Adrenal gland (tissue), 19 donors: ENCODE data around the gene BLNK. TPM values are rescaled to one million over a fixed set of nuclear protein-coding genes. Genes with fewer than 3 reads are reported as not detected.
A peak's percentile ranks its signal among the peaks of the same experiment; 100 is the strongest.

Experiments used
- DNase-seq, 7 donors: peaks; one replicate each; pipeline ENCODE4 v3.0.0-alpha.2; 2019 to 2020
- H3K27ac ChIP-seq, 5 donors: fragments of 200-600 bp; sonication (generic) in 4 of 5; 1 replicate in 3 of 5; 2 replicates in 2 of 5; pipeline versions ENCODE4 v1.5.1 to v1.8.0; 2016 to 2020; ENCODE audit warnings: mild to moderate bottlenecking in 1 of 5
- H3K27me3 ChIP-seq: fragments of 200-600 bp; 2 replicates; pipeline ENCODE4 v1.8.0; 2021
- H3K36me3 ChIP-seq, 2 donors: fragments of 200-600 bp; replicated peaks in 1 of 2; 1 replicate in 1 of 2; 2 replicates in 1 of 2; pipeline versions ENCODE4 v1.5.1 to v1.8.0; 2018 to 2022
- H3K4me1 ChIP-seq, 2 donors: fragments of 200-600 bp; replicated peaks in 1 of 2; 1 replicate in 1 of 2; 2 replicates in 1 of 2; pipeline versions ENCODE4 v1.5.1 to v1.8.0; 2018 to 2021
- H3K4me3 ChIP-seq, 4 donors: fragments of 200-600 bp; sonication (generic) in 3 of 4; one replicate each; pipeline ENCODE4 v1.5.1; 2016 to 2018
- H3K9me3 ChIP-seq, 3 donors: fragments of 200-600 bp; sonication (generic) in 1 of 3; replicated peaks in 1 of 3; 1 replicate in 2 of 3; 2 replicates in 1 of 3; pipeline versions ENCODE4 v1.5.1 to v1.8.0; 2016 to 2021
- POLR2A ChIP-seq, 2 donors: fragments of 450-650 bp; IDR thresholded peaks; one replicate each; pipeline ENCODE4 v1.6.1; 2017; ENCODE audit warnings: antibody characterized with exemption in 2 of 2, mild to moderate bottlenecking in 2 of 2, moderate library complexity in 1 of 2
- WGBS, 4 donors: extraction: QIAGEN DNeasy Blood & Tissue Kit in 2 of 4; methylation state at CpG; one replicate each; pipeline versions ENCODE4 v1.1.5 to v1.1.7; 2013 to 2017; 5-methylcytosine and 5-hydroxymethylcytosine counted together
- intact Hi-C, 2 donors: fragments of 100-400 bp; cut with DNase I; formaldehyde crosslinking; loops; one replicate each; pipeline versions ENCODE4 v1.14.1 to v1.15.0; 2022 to 2023
- long read RNA-seq, 10 donors: library from polyadenylated mRNA in 3 of 10; unstranded in 2 of 10; stranded (forward) in 1 of 10; transcript quantifications; one replicate each; pipeline ENCODE4 v2.0.0 and lab custom pipeline, GENCODE V29; 2021 to 2026
- polyA plus RNA-seq, 3 donors: library from polyadenylated mRNA; stranded (reverse); fragments of 200-250 nt in 2 of 3; fragments of 350-450 nt in 1 of 3; fragmentation: Illumina TruSeq in 1 of 3; extraction: RNeasy Lipid Tissue Mini Kit (QIAGEN cat#74804) in 1 of 3; gene quantifications; one replicate each; pipeline ENCODE4 v1.2.3, GENCODE V29; 2013 to 2014
- total RNA-seq, 9 donors: library from RNA; depleted of rRNA in 4 of 9; stranded (reverse); fragments of >200 nt in 4 of 9; fragments of 120-200 nt in 1 of 9; fragmentation: NEBNext Ultra II Directional in 1 of 9; extraction: Animal tissue kit (Norgen Biotek cat#: 25700) in 1 of 9; gene quantifications; one replicate each; pipeline versions ENCODE4 v1.1.0 to v1.2.4, GENCODE V29; 2013 to 2023
- TF ChIP-seq, protein P1 (sequence below), 6 experiments: fragments of 450-650 bp in 4 of 6; fragments of 200-600 bp in 2 of 6; sonication (generic) in 1 of 6; IDR thresholded peaks; 1 replicate in 5 of 6; 2 replicates in 1 of 6; pipeline versions ENCODE4 v1.5.1 to v1.8.0; 2016 to 2021; ENCODE audit warnings: antibody characterized with exemption in 6 of 6, mild to moderate bottlenecking in 2 of 6, moderate library complexity in 1 of 6
- donor health status: healthy with polysubstance abuse.
- donor health status: Bipolar disorder and iron deficiency.
- donor health status: DM: yes; HTN: yes; CAD: no.
- donor health status: DM: no; HTN: no; CAD: no.
- donor health status: DM: no; HTN: no; CAD: no.
- donor health status: DM: yes; HTN: yes; CAD: no.

BLNK gene
- total RNA-seq = 1 to 10 TPM in 8 of 9 donors, under 1 TPM in 1; 0.72 to 8.5 (median 4.0) TPM
- 1 to 10 TPM; 1.9 to 4.2 (median 2.6) TPM for polyA plus RNA-seq
- long read RNA-seq, donor 1, partial matches to known transcripts = 0 of 1 reads
- long read RNA-seq, donor 1, other reads (novel, unspliced or antisense) = 0 of 1 reads
- long read RNA-seq, donor 2 = 0 reads
- long read RNA-seq, donor 3, partial matches to known transcripts = 0 of 1 reads
- long read RNA-seq, donor 3, other reads (novel, unspliced or antisense) = 0 of 1 reads
- long read RNA-seq, donor 4, partial matches to known transcripts = 1 of 3 reads
- long read RNA-seq, donor 4, other reads (novel, unspliced or antisense) = 0 of 3 reads
- long read RNA-seq, donor 5, partial matches to known transcripts = 0 of 2 reads
- long read RNA-seq, donor 5, other reads (novel, unspliced or antisense) = 0 of 2 reads
- long read RNA-seq, donor 6, partial matches to known transcripts = 1 of 4 reads
- long read RNA-seq, donor 6, other reads (novel, unspliced or antisense) = 1 of 4 reads
- long read RNA-seq, donor 7 = 0 reads
- long read RNA-seq, donor 8, partial matches to known transcripts = 0 of 1 reads
- long read RNA-seq, donor 8, other reads (novel, unspliced or antisense) = 0 of 1 reads
- long read RNA-seq, donor 9 = 0 reads
- long read RNA-seq, donor 10 = 0 reads

GRCh38 chr10:96271016-96271815, at the start of gene BLNK:
TSS of gene BLNK (minus strand) at chr10:96271569. CDS start at chr10:96271398, 171 bp downstream.
- Histone ChIP-seq H3K27ac (peak within 1 kb of the TSS in 4 of 5 donors; percentile 36 to 73 (median 50)), H3K4me3 (peak within 1 kb of the TSS in 1 of 4 donors; percentile 35), H3K27me3 (no peaks in the 10 kb centered on the region), H3K9me3 (no peaks in the 10 kb centered on the region), H3K36me3 (no peaks in the 10 kb centered on the region), H3K4me1 (no peaks in the 10 kb centered on the region)
- peak; percentile 30 to 74 (median 52) for DNase-seq
- TF ChIP-seq, protein P1, sequence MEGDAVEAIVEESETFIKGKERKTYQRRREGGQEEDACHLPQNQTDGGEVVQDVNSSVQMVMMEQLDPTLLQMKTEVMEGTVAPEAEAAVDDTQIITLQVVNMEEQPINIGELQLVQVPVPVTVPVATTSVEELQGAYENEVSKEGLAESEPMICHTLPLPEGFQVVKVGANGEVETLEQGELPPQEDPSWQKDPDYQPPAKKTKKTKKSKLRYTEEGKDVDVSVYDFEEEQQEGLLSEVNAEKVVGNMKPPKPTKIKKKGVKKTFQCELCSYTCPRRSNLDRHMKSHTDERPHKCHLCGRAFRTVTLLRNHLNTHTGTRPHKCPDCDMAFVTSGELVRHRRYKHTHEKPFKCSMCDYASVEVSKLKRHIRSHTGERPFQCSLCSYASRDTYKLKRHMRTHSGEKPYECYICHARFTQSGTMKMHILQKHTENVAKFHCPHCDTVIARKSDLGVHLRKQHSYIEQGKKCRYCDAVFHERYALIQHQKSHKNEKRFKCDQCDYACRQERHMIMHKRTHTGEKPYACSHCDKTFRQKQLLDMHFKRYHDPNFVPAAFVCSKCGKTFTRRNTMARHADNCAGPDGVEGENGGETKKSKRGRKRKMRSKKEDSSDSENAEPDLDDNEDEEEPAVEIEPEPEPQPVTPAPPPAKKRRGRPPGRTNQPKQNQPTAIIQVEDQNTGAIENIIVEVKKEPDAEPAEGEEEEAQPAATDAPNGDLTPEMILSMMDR (IDR thresholded peaks at IDR 0.05) = no peak
- TF ChIP-seq POLR2A (IDR thresholded peaks at IDR 0.05) = peak in 1 of 2 donors; percentile 17
- intact Hi-C loops = no loop called here
- 58 to 66% (median 58%) methylated on average over 6 of the region's 6 CpGs for WGBS, 4 donors

DNA sequence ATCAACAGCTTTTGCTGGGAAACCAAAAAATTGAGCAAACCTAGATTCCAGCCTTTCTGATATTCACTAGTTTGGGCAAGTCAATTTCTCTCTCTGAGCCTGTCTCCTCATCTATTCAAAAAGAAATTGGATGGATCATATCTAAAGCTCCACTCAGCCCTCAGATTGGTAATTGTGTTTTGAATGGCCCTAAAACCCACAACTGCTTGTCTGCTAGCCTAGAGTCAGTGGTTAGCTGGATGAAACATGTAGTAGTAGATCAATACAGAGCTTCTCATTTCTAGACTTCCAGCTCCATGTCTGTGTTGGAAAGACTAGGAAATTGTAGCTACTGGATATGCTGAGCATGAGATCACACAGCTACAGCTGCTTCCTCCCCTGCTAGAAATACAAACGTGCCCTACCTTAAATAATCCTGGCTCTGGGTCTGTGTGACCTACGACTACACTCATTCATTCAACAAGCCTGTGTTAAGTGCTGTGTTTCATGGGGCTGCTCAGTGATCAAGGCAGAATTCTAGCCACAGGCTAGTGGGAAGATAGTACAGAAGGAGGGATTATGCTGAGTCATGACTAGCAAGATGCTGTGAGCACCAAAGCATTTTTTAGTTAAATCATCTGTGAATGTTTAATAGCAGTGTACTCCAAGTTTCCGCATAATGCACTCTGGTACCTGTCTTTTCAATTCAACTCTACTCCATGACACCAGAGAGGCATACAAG, 48.5 kb upstream of the BLNK start:
- Histone ChIP-seq H3K4me3 (no peak overlapping the region), H3K9me3 (no peaks in the 10 kb centered on the region), H3K4me1 (no peaks in the 10 kb centered on the region), H3K27ac (no peak overlapping the region), H3K27me3 (peaks cover 4% of the 10 kb centered on the region), H3K36me3 (no peaks in the 10 kb centered on the region)
- intact Hi-C loops = no loop called here
- TF ChIP-seq POLR2A (IDR thresholded peaks at IDR 0.05) = no peak
- TF ChIP-seq, protein P1 (IDR thresholded peaks at IDR 0.05) = no peak
- 38 to 45% (median 42%) methylated on average over 3 of the region's 3 CpGs for WGBS, 4 donors
- no peak for DNase-seq

DNA sequence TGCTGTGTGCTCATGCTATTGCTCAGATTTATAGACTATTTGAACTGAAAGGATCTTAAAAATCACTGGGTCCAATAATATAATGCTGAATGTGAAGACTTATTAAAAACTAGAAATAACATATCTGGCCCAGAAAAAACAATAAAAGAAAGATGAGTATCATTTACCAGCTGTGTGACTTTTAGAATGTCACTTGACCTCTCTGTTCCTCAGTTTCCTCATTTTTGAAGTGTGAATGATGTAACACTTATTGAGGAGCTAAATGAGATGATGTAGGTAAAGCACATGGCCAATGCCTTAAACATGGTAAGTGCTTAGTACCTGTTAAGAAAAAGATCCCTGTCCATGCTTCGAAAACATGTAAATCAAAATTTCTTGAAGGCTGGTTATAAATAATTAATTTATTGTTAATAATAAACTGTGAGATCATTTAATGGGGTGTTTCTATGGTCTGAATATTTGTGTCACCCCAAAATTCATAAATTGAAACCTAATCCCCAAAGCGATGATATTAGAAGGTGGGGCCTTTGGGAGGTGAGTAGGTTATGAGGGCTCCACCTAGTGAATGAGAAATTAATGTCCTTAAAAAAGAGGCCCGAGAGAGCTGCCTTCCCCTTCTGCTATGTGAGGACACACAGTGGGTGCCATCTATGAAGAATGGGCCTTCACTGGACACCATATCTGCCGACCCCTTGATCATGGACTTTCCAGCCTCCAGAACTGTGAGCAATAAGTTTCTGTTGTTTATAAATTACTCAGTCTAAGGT, 45.9 kb upstream of the BLNK start:
- no peak overlapping the region for H3K27ac ChIP-seq
- 79 to 84% (median 79%) methylated on average over 4 of the region's 4 CpGs for WGBS, 4 donors
- H3K4me3 ChIP-seq = no peak overlapping the region
- TF ChIP-seq, protein P1 (IDR thresholded peaks at IDR 0.05) = no peak
- TF ChIP-seq POLR2A (IDR thresholded peaks at IDR 0.05) = no peak
- no peaks in the 10 kb centered on the region for H3K36me3 ChIP-seq
- peaks cover 10% of the 10 kb centered on the region for H3K27me3 ChIP-seq
- DNase-seq = no peak
- no peaks in the 10 kb centered on the region for H3K4me1 ChIP-seq
- intact Hi-C loops = no loop called here
- no peaks in the 10 kb centered on the region for H3K9me3 ChIP-seq
